HG03521 (cell line): Measurements from ENCODE around the gene CD72.
A peak's percentile ranks its signal among the peaks of the same experiment; 100 is the strongest.
"Not testable (repeated sequence)": the region's sequence is repeated elsewhere in the genome, so short reads cannot be mapped to it uniquely, and the experiment has no call there.

Source experiments
- ATAC-seq: cut with Tn5 transposase; IDR thresholded peaks from one replicate; pipeline ENCODE4 v1.9.1; 2021; ENCODE audit warnings: mild to moderate bottlenecking, moderate library complexity; ENCODE audit not compliant: unreplicated experiment

CD72 gene

DNA sequence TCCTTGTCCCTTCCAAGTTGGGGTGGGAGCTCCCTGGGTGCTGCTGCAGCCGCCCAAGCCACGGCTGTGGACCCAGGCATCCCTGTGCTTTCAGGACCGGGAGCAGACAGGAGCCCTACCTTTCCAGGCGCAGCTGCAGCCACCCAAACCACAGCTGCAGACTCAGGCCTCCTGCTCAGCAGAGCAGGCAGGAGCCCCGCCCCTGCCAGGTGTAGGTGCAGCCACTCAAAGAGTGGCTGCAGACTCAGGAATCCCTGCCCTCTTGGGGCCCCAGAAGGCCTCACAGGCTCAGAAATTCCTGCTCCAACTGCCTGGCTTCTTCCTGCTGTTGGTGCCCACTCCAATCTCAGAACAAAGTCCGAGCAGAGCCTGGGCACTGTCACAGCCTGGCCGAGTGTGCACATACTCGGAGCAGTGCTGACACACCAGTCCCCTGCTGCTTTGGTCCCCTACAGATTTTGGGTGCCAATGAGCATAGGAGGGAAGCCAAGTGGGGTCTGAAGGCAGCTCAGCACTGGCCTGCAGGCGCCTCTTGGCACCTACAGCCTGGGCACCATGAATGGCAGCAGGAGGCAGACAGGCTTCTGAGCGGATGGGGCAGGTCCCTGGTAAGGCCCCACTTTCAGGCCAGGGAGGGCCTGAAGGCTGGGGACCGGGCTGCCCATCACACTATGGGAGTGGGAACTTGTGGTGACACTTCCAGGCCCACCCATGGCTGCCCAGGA is 19.2 kb downstream of the CD72 start:
- ATAC-seq = no peak

DNA sequence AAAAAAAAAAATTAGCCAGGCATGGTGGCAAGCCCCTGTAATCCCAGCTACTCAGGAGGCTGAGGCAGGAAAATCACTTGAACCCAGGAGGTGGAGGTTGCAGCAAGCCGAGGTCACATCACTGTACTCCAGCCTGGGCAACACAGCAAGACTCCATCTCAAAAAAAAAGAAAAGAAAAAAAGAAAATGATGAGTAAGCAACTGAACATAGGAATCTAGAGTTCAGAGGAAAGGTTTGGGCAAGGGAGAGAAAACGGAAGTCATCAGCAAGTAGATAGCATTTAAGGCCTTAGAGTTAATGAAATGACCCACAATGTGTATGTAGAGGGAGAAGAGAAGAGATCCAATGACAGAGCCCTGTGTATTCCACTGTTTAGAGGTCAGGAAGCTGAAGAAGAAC is 21.3 kb downstream of the CD72 start:
- not testable (repeated sequence) for ATAC-seq

DNA sequence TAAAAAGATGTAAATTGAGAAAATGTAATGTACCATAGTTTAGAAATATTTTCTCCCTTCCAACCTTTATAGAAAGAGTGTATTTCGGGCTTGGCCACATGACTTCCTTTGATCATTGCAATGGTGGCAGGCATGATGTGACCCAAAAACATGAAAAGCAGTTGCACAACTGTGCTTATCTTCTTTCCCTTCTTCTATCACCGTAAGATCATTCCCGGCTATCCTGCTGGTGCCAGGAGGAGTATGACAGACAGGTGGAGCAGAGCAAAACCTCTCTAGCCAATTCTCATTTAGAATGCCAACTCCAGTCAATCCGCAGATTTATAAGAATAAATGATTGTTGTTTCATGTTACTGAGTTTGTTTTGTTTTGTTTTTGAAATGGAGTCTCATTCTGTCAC is 23.7 kb downstream of the CD72 start:
- ATAC-seq = no peak

DNA sequence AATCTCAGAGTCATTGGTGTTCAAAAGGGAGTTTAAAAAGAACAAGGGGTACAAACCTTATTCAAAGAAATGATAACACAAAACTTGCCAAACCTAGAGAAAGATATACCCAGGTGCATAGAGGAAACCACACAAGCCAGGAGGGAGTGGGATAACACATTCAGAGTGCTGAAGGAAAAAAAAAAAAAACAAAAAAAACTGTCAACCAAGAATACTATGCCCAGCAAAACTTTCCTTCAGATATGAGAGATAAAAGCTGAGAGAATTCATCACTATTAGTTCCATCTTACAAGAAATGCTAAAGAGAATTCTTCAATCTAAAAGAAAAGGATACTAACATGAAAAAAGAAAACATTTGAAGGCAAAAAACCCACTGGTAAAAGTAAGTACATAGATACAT is 24.6 kb downstream of the CD72 start:
- ATAC-seq = no peak

DNA sequence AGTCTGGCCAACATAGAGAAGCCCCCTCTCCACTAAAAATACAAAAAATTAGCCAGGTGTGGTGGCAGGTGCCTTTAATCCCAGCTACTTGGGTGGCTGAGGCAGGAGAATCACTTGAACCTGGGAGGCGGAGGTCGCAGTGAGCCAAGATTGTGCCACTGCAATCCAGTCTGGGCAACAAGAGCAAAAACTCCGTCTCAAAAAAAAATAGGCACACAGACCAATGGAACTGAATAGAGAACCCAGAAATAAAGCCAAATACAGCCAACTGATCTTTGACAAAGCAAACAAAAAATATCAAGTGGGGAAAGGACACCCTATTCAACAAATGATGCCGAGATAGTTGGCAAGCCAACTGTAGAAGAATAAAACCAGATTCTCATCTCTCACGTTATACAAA is 29.7 kb downstream of the CD72 start:
- not testable (repeated sequence) for ATAC-seq

DNA sequence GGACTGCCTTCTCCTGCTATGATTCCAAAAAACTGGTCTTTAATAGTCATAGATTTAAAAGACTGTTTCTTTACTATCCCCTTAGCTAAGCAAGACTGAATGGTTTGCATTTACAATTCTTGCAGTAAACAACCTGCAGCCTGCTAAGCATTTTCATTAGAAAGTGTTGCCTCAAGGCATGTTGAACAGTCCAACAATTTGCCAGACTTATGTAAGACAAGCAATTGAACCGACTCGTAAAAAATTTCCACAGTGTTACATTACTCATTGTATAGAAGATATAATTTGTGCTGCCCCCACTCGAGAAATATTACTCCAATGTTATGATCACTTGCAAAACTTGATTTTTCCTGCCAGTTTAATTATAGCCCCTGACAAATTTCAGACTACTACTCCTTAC is 33.5 kb downstream of the CD72 start:
- ATAC-seq = not testable (repeated sequence)

DNA sequence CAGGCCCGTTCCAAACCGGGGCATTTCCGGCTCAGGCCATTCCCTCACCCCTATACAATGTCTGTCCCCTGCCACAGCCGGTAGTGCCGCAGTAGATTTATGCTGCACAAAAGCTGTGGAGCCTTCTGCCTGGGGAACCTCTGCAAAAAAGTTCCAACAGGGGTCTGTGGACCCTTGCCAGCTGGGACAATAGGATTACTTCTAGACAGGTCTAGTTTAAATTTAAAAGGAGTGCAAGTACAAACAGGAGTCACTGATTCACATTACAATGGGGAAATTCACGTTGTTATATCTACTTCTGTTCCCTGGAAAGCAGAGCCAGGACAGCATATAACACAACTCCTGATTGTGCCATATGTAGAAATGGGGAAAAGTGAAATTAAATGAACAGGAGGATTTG is 34.7 kb downstream of the CD72 start:
- ATAC-seq = not testable (repeated sequence)

DNA sequence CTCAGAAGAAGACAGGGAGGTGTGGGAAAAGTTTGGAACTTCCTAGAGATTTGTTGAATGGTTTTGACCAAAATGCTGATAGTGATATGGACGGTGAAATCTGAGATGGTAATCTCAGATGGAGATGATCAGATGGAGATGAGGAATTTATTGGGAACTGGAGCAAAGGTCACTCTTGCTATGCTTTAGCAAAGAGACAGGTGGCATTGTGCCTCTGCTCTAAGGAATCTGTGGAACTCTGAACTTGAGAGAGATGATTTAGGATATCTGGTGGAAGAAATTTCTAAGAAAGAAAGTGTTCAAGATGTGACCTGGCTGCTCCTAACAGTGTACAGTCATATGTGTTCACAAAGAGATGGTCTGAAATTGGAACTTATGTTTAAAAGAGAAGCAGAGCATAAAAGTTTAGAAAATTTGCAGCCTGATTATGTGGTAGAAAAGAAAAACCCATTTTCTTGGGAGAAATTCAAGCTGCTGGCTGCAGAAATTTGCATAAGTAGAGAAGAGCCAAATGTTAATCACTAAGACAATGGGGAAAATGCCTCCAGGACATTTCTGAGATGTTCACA is 38.5 kb downstream of the CD72 start:
- not testable (repeated sequence) for ATAC-seq

DNA sequence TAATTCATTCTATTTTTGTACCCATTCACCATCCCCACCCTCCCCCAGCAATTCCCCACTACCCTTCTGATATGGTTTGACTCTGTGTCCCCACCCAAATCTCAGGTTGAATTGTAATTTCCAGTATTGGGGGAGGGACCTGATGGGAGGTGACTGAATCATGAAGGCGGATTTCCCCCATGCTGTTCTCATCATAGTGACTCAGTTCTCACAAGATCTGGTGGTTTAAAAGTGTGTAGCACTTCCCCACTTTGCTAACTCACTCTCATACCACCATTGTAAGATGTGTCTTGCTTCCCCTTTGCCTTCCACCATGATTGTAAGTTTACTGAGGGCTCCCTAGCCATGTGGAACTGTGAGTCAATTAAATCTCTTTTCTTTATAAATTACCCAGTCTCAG is 39.1 kb downstream of the CD72 start:
- no peak for ATAC-seq

DNA sequence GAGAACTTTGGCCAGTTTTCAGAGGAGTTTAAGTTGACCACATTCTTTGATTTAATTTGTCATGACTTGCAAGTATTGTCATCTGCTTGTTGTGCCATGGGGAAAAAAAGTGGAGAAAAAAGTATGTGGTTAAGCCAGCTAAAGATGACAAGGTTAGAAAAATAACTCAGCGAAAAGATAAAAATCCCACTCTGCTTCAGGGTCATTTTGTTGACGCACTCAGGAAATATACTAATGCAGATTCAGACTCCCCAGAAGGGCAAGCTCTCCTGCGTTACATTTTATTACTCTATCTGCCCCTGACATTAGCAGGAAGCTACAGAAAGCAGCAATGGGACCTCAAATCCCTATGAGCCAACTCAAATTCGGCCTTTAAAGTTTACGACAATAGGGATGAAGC is 40.7 kb downstream of the CD72 start:
- no peak for ATAC-seq

DNA sequence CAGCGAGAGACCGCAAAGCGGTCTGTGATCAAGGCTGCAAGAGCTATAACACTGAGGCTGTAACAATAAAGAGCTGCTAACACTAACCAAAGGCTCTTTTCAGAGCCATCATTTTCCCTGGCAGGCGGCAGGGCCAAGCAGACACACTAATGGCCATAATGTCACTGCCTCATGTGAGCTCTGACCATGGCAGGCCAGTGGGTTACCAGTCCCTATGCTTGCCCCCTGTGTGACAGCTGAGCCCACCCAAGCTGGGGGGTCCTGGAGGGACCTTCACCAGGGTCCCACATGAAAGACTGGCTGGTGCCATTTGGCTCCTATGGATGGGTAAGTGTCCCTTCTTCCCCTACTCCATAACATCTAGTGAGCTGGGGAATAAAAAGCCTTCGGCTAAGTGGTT is 42.7 kb downstream of the CD72 start:
- ATAC-seq = no peak

DNA sequence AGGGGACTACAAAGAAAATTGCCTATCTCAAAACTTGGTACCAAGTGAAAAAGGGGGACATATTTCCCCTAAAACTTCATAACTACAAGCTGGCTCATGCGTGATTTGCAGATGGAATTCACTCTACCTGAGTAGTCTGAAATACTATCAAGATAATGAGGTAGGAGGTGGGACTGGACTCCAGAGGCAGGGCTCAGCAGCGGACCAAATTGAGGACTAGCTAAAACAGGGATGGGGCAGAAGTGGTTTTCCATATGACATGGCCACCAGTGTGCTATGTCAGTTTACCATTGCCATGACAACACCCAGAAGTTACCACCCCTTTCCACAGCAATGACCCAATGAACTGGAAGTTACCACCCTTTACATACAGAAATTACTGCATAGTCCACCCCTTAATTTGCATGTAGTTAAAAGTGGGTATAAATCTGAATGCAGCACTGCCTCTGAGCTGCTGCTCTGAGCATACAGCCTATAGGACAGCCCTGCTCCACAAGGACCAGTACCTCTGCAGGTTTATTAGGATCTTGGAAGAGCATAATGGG is 43.6 kb downstream of the CD72 start:
- ATAC-seq = no peak

DNA sequence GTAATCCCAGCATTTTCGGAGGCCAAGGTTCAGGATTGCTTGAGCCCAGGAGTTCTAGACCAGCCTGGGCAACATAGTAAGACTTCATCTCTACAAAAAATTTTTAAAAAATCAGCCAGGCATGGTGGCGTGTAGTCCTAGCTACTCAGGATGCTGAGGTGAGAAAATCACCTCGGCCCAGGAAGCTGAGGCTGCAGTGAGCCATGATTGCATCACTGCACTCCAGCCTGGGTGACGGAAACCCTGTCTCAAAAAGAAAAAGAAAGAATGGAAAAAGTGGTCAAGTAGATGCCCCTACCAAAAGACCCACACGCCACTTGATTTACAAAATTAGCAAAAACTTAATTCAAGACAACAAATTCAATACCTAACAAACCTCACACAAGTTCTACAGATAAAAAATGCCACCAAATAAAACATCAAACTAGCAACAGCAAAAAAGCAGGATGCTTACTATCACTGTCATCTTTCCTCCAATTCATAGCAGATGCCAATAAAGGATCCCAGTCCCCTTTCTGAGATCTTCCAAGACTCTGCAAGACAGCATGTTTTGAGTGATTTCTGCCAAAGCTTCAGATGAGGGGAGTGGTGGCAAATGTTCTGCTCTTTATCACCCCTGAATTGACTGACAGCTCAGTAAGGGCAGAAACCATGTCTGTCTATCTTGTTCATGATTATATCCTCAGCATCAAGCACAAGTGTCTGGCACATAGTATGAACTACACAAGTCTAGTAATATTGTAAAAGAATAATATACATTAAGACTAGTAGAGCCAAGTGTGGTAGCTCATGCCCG is 47.3 kb downstream of the CD72 start:
- ATAC-seq = no peak

DNA sequence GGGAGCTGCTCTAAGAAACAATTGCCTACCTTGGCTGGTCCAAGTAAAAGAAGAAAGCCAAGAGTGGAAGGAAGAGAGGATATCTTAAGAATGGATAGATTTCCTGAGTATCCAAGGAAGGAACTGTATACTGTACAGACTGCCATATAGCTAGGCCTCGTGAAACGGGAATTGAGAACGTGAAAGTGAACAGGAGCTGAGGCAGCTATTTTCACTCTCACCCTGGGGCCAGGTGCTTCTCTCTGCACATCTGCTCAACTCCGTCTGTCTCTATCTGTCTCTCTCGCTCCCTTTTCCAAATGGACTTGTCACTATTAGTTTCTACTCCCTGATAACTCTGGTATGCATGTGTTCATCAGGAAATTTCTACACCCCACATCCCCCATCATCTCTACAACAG is 49.0 kb downstream of the CD72 start:
- peak; percentile 54 for ATAC-seq

DNA sequence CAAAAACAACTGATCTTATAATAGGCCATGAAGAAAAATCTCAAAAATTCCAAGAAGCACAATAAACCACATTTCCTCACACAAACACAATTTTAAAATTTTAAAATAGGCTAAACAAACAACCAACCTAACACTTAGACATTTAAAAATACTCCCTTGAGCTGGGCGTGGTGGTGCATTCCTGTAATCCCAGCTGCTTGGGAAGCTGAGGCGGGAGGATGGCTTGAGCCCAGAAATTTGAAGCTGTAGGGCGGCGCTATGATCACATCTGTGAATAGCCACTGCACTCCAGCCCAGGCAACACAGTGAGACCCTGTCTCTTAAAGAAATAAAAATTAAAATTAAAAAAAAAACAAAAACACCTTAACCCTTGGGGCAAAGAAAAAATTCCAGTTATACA is 50.0 kb downstream of the CD72 start:
- ATAC-seq = no peak

DNA sequence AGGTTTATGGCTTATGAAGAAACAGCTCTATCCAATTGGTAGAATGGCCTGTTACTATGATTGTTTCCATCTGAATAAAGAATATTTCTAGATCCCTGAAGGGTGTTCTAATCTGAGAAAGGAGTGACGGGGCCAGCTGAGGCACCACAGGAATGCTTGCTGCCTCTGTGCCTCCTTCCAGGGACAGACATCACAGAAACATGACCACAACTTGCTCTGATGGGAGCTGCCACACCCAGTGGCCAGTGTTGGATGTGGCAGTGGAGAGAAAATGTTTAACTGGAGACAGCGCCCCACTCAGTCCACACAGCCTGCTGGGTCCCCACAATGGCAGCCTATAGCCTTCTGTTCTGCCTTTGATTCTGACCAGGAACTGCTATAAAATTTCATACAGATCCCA is 51.8 kb downstream of the CD72 start:
- ATAC-seq = no peak

DNA sequence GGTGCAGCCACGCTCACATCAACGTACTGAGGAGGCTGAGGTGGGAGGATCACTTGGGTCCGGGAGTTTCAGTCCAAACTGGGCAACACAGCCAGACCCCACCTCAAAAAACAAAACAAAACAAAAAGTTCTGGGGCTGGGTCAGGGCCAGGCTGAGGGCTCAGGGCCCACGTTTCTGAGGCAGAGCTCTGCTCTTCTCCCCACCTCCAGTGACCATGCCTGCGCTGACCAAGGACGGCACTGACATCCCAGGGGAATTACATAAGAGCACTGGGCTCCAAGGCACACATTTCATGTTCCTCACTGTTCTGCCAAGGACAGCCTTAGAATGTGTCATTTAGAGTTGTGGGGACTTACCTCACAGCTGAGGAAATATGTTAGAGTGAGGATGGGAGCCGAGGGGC is 53.6 kb downstream of the CD72 start:
- no peak for ATAC-seq

DNA sequence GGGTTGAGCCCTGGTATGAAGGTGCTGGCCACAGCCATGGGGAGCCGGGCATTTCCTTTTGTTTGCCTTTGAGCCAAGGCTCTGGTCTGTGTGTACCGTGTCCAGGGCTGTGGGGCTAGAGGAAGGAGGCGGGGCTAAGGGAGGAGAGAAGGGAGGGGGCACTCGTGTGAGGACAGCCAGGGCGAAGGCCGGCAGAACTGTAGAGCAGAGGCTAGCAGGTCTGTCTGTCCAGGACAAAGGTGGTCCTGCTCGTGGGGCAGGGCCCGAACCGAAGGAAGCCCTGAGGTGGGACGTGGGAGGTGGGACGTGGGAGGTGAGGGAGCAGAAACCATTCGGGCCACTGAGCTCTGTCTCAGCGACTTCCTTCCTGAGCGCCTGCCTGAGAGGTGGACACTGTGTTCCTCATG is 54.4 kb downstream of the CD72 start:
- ATAC-seq = no peak

DNA sequence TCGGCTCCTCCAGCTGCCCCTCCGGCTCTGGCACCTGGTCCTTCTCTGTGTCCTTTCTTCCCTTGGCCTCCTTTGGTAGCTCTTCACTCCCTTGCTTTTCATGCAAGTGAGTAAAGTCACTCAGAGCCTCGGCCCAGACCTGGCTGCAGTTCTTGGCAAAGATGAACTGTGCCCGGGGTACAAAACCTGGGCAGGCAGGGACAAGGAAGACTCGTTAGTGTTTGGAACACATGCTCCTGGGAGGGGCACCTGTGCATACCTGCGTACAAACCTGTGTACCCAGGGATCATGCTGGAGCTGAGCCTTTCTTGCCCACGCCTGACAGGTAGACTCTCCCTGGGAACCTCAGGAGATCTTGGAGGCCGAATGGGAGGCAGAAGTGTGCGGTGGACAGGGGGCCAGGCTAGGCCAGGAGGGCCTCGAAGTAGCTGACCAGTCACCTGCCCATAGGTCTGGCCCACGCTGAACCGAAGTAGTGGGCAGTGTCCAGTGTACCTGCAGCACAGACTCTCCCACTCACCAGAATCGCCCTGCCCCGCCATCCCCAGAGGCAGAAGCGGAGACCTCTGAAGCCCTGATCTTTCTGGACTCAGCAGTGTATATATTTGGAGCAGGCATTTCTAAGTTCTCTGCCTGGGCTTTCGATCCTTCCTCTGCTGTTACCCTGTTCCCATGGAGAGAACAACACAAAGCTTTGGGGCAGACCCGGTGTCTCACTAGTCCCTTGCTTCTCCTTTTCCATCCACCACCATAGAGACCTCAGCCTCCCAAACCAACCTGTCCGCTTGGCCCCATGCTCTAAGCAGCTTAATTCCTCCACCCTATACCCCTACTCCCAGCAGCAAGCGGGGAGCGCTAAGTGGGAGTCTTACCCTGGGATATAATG is 55.1 kb downstream of the CD72 start:
- ATAC-seq = no peak

DNA sequence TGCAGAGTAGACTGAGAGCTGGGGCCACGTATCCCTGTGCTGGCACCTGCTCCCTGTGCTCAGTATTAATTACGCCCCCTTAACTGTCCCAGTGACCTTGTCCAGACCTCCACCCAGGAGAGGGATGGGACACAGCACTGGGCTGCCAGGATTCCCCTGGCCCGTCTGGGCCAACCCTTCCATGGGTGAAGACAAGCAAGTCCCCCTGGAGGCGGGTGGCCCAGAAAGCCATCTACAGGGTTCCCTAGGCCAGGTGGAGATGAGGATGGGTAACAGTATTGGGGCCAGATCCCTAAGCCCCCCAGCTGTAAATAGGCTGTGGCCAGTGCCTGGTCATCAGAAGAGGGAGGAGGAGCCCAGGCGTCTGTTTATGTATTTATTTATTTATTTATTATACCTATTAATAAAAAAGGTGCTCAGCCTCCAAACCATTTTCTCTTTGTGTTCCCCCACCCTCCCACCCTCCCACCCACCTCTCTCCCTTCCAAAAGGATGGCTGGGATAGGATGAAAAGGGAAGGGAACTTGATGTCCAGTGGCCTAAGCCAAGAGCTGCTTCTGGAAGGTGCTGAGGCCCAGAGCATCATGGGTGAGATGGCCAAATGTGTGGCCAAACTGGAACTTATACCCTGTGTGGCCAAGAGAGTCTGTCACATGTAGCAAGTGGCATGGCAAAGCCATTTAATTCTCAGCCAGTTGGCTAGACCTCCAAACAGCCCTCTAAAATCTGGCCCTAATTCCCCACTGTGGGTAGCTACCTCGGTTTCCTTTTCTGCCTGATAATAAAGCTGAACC is 56.5 kb downstream of the CD72 start:
- no peak for ATAC-seq
